GM06990 (cell line): ENCODE measurements around the gene AMPD3.
A peak's percentile ranks its signal among the peaks of the same experiment; 100 is the strongest.

Experiments
- DNase-seq: peaks from one replicate; pipeline ENCODE4 v3.0.0-alpha.2; 2011; ENCODE audit not compliant: insufficient read length; ENCODE audit errors: extremely low read depth
- H3K27me3 ChIP-seq: replicated peaks from 2 replicates; pipeline ENCODE4 v1.6.0; 2011; ENCODE audit warnings: low read length; ENCODE audit not compliant: control insufficient read depth, insufficient read depth
- H3K36me3 ChIP-seq: 2 replicates; pipeline ENCODE4 v1.5.1; 2011; ENCODE audit warnings: low read length; ENCODE audit not compliant: control insufficient read depth, insufficient read depth
- H3K4me3 ChIP-seq: replicated peaks from 2 replicates; pipeline ENCODE4 v1.5.1; 2011; ENCODE audit warnings: low read depth, mild to moderate bottlenecking, control low read depth, low read length
- CTCF ChIP-seq: IDR thresholded peaks from 2 replicates; pipeline ENCODE4 v1.5.1; 2011; ENCODE audit warnings: low read length, control low read depth, mild to moderate bottlenecking, inconsistent platforms; ENCODE audit not compliant: insufficient read depth, poor library complexity, severe bottlenecking

The AMPD3 gene

GRCh38 chr11:10541561-10541930 is 86.5 kb downstream of the AMPD3 start:
- TF ChIP-seq CTCF, result no peak
- H3K36me3 ChIP-seq, result no peaks in the 10 kb centered on the region
- peak overlapping the region; percentile 55 for H3K4me3 ChIP-seq
- H3K27me3 ChIP-seq, result no peaks in the 10 kb centered on the region
- no peak for DNase-seq

GRCh38 chr11:10542776-10543175 is 87.7 kb downstream of the AMPD3 start:
- H3K36me3 ChIP-seq, result no peaks in the 10 kb centered on the region
- H3K27me3 ChIP-seq, result no peaks in the 10 kb centered on the region
- DNase-seq, result no peak
- no peak overlapping the region for H3K4me3 ChIP-seq
- TF ChIP-seq CTCF, result no peak

- Histone ChIP-seq H3K4me3 (no peak overlapping the region), H3K27me3 (no peaks in the 10 kb centered on the region), H3K36me3 (no peaks in the 10 kb centered on the region)
- no peak for DNase-seq
- TF ChIP-seq CTCF, result no peak
These were observed 88.7 kb downstream of the AMPD3 start for GRCh38 chr11:10543782-10544181.

GRCh38 chr11:10544491-10545465 is 89.7 kb downstream of the AMPD3 start:
- Histone ChIP-seq H3K27me3 (no peaks in the 10 kb centered on the region; the same call in 1 of the 2 replicates), H3K36me3 (no peaks in the 10 kb centered on the region), H3K4me3 (no peak overlapping the region)
- no peak for DNase-seq
- no peak for TF ChIP-seq CTCF

GRCh38 chr11:10550503-10551289 is 95.6 kb downstream of the AMPD3 start:
- Histone ChIP-seq H3K4me3 (no peak overlapping the region), H3K36me3 (no peaks in the 10 kb centered on the region), H3K27me3 (no peaks in the 10 kb centered on the region; the same call in 1 of the 2 replicates)
- DNase-seq, result no peak
- TF ChIP-seq CTCF, result no peak
